HG03575 (cell line): ENCODE measurements around the gene GABRA5.
"Not testable (repeated sequence)": the region's sequence is repeated elsewhere in the genome, so short reads cannot be mapped to it uniquely, and the experiment has no call there.

Source experiments
- ATAC-seq: cut with Tn5 transposase; IDR thresholded peaks from one replicate; pipeline ENCODE4 v1.9.1; 2021; ENCODE audit not compliant: unreplicated experiment, insufficient number of reproducible peaks, low FRiP score; ENCODE audit errors: extremely low read depth

The GABRA5 gene

DNA sequence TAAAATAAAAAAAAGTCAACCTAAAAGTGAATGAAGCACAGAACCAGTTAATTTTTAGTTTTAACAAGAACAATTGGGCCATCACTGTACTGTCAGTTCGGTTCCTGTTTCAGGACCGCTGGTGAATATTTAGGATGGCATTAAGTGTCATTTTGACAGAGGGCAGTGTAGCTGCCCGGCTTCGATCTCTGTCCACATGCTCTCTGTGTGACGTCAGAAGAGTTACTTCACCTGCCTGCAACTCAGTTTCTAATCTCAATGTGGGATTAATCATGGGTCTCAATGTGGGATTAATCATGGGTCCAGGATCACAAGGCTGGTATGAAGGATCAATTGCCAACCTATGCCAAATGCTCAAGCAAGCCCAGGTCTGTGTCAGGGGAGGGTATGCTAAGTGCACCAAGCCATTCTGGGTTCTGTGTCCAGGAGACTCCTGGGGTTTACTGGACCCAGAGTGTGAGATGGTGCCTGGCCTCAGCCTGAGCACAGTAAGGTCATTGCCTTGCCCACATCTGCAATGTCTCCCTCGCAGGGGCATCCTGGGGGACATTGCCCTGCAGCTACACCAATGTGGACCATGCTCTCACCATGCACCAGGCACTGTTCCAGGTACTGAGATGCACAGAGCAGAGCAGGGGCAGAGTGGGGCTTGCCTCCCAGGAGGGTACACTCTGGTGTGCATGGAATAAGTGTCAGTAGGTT, 8.1 kb downstream of the GABRA5 start:
- no peak for ATAC-seq

DNA sequence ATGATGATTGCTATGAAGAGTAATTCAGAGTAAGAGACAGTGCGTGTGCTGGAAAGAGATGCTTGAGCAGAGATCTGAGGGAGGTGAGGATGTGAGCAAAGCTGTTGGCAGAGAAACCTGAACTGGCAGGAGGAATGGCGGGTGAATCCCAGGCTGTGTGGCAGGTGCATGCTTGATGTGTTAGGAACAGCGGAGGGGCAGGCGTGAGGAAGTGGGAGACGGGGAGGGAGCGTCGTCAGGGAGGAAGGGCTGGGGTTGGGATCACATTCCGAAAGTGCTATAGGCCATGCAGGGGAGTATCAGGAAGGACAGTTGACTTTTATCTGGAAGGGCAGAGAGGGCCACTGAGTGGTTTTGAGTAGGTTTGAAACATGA, 8.6 kb downstream of the GABRA5 start:
- ATAC-seq: no peak

DNA sequence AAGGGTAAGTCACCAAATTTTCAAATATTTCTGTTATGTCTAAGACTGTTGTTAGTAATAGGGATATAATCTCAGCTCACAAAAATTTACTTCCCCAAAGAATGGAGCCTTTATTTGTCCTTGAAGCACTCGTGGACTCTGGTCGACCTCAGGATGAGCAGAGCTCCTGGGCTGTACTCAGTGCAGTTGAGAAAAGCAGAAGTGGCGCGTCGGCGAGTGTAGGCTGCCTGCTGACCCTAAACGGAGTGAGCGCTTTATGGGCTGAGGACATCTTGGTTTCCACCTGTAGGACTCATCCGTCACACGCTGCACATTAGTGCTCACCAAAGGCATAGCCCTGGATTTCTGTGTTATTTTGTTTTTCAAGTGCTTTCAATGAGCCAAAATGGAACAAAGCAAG, 11.0 kb downstream of the GABRA5 start:
- no peak for ATAC-seq

DNA sequence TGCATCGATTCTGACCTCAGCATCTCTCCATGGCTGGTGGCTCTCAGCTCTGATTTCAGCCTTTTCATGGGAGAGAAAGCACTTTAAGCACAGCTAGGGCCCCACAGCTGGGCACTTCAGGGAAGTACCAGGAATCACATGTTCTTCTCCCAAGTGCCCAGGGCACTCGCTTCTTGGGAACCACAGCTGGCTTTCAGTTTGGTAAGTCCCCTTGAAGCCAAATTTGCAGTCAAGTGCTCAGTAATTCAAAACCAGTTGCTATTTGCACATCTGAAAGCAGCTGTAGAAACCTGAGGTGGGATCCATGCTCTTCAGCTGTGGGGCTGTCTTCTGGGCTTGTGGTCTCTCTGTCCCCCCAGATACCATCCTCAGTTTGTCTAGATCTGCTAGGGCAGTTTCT, 12.8 kb downstream of the GABRA5 start:
- ATAC-seq: no peak

DNA sequence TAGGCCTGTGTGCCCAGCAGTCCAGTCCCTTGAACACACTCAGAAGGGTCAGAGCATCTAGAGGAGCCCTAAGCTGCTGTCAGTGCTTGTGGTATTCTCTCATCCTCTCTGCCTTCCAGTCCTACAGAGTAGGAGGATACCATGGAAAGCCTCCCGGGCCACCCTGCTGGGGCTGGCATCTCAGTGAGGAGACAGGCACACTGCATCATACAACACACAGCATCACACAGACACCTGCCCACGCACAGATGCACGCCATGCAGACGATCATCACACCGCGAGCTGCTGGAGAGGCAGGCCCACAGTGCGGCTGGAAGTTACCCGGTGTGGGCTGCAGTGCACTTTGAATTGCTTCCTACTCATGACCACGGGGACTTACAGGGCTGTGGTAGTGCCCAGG, 15.2 kb downstream of the GABRA5 start:
- no peak for ATAC-seq

DNA sequence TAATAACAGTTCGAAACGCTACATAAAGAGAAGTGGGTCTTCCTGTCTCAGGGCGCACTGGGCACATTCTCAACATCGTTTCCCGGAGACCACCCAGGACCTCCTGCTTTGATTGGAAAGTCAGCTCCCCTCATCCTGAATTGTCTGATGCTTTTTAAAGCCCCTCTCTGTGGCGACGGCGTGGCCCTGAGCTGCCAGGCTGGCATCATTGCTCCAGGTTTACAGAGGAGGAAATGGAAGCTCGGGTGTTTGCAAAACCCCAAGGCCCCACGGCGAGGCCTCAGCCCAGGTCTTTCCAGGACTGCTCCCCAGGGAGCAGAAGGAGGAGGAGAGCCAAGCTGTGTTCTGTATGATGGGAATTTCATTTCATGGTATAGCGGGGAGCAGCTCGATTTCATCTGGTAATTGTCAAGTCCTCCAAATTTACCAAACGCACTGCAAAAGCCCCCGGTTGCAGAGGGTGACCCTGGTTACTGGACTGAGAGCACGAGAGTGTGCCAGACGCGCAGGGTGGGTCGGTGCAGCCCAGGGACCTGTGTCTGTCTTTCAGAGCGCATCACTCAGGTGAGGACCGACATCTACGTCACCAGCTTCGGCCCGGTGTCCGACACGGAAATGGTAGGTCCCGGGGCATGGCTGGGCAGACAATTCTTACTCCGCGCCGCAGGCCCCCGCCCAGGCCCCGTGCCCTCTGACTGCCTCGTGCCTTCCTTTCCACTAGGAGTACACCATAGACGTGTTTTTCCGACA, 15.9 kb downstream of the GABRA5 start:
- ATAC-seq: no peak

DNA sequence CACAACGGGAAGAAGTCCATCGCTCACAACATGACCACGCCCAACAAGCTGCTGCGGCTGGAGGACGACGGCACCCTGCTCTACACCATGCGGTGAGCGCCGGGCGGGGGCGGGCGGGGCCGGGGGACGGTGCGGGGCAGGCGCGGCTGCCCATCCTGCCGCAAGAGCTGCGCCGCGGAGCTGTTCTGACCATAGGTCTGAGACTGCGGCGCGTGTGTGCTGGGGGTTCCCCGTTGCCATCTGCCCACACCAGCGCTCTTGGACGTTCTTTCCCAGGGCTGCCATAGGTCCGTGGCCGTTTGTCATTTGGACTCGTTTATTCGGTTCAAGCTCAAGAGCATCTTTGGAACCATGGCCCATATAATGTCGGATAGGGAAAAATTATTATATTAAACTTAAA, 16.6 kb downstream of the GABRA5 start:
- ATAC-seq: no peak

DNA sequence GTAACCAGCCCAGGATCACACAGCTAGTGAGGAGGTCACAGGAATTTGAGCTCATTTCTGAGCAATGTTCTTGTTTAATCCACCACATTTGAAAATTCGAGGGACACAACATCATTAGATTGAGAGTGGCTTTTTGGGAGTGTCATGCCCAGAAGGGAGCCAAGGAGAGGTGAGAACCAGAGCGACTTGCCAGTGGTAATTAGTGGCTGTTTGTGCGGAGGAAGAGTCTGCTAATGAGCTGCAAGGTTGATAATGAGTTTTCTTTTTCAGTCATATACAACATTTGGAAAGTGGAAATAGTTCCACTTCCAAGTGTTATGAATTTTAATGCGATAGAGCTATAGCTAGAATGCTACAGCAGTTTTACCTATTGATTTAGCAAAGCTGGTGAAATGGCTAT, 19.7 kb downstream of the GABRA5 start:
- no peak for ATAC-seq

DNA sequence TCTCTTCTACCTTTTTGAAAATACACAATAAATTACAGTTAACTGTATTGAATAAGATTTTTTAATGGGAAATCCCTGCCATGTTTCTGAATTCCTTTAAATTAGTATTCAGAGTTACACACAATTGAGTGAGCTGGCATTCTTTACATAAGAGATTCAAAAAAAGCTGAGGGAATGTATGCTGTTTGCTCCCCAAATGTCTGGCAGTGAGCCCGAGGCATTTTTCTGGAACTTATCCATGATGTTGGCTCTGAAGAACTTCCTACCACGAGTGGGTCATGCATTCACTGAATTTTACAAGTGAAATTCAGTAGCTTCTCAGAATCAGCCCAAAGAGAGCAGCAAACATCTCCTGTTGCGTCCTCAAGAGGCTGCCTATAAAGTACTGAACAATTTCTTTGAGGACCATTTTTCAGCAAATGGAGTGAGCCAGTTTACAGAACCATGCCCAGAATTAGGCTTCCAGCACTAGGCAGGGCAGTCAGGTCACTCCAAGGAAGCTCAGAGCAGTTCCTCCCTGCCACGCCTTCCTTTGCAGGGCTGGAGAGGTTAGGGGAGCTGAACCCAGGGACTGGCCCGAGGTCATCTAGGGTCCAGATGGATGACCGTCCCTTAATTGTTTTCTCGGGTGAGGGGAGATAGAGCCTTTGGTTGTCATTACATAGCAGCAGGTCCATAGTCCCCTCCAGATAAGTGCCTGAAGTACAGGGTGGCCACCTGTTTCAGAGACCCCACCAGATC, 21.2 kb downstream of the GABRA5 start:
- no peak for ATAC-seq

DNA sequence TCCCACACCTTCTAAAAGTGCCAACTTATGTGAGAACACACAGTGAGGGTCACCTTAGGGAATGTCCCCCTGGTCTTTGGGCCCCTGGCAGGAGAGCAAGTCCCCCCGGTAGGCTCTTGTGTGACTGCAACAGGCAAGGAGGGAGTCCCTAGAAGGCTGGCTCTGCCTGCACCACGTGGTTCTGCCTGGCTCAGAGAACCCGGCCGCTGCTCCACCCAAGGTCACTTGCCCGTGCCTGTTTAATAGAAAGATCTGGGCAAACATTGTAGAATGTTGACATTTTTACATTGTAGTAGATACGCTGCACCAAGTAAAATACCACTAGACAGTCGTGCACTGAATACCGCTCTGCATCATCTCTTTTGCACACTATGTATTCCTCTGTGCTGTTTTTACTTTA, 21.9 kb downstream of the GABRA5 start:
- ATAC-seq: no peak

DNA sequence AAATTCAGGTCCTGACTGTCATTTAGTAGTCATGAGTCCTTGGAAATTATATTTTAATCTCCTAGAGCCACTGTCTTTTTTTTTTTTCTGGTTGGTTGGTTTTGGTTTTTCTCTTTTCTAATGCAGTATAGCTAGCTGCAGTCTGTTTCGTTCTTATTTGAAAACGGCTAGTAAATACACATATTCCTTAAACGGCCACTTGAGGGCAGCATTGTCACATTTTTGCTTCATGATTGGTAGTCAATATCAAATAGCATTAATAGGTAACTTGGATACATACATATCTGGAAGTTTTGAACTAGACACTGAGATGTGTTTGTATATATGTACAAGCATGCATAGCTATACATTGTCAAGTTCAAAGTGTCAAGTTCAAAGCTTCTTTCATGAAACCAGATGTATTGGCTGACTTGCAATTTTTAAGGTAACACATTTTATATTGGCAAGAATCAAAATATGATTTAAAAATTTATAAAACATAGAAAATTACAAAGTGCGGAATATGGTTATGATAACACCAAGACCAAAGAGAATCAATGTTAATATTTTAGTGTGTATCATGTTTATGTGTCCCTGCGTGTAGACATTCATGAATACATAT, 22.5 kb downstream of the GABRA5 start:
- no peak for ATAC-seq

DNA sequence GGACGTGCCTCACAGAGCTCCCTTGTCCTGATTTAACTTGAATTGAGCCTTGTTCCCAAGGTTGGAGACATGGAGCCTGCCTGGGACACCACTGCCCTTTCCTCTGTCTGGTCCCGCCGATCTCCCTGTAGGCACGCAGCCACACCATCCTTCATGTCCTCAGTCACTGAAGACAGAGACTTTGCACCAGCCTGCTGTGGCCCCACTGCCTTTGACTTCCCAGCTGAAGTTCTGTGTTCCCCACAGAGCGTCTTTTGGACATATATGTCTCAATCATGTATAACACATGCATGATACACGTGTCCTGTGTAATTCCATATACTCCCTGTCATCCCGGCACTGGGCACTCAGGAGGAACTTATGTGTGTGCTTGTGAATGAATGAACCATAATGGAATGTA, 23.6 kb downstream of the GABRA5 start:
- ATAC-seq: no peak

DNA sequence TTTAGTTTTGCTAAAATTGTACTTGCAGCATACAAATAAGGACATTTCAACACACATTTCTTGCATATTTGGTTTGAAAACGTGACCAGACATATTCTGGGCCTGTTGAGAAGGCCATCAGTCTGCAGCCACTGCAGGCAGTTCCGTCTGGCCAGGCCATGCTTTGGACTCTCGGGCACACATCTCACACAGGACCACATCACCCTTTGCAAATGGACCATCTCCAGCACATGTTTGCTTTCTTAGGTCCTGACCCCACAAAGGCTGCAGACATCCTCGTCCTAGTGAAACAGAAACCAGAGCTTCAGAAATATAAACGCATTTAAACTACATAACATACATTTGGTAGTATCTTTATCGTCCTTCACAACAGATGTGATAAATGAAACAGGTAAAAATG, 24.1 kb downstream of the GABRA5 start:
- no peak for ATAC-seq

DNA sequence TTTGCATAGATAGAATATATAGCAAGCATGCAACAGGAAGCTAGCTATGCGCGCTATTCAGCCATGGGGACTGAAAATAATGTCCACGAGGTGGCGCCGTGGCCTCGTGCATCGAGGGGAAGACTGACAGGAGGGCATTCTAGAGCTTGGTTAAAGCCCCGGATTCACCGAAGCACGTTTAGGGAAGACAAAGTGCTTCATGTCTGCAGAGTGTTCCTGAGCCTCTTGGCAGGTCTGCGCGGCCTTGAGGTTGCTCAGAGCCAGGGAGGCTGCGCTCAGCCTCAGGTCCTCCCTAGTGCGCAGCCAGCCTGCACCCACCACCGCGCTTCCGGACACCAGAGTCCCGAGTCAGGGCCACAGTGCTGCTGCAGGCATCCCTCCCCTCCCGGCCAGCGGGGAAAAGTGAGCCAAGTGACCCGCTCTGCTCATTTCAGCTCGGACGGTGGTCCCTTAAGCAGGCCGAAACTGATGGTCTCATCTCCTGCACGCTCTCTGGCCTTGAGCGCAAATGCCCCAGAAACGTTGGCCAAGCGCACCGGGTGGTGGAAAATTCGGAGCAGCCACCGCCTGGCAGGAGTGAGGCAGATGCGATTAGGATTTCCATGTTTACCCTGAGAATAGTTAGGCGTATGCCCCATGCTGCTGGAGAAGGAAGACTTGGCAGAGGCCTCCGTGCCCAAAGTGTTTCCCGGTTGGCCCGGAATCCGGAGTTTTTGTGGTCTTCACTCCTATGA, 24.8 kb downstream of the GABRA5 start:
- no peak for ATAC-seq

DNA sequence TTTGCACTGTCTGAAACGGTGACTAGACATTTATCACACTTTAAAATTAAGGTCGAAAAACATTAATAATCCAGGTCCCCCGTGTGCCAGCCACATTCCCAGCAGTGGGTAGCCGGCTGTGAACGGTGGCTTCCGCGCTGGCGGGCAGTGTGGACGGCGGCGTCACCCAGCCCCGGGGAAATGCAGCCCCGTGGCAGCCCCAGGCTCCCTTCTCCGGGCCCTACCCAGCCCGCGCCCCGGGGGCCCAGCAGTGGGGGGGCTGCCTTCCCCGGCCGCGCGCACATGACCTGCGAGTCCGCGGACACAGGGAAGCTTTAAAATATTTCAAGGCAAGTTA, 25.3 kb downstream of the GABRA5 start:
- ATAC-seq: no peak

DNA sequence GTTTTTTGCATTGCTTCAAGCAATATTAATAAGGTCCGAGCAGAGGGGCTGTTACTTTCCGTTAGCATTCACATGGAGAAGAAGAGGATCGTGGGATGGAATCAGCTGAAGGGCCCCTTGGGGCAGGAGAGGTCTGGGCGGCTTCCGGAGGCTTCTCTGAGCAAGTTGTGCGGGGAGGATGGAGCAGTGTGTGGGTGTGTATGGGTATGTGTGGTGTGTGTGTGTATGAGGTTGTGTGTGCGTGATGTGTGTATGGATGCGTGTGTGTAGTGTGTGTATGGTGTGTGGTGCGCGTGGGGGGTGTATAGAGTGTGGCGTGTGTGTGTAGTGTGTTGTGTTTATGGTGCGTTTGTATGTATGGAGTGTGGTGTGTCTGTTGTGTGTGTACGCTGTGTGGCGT, 25.8 kb downstream of the GABRA5 start:
- ATAC-seq: no peak

DNA sequence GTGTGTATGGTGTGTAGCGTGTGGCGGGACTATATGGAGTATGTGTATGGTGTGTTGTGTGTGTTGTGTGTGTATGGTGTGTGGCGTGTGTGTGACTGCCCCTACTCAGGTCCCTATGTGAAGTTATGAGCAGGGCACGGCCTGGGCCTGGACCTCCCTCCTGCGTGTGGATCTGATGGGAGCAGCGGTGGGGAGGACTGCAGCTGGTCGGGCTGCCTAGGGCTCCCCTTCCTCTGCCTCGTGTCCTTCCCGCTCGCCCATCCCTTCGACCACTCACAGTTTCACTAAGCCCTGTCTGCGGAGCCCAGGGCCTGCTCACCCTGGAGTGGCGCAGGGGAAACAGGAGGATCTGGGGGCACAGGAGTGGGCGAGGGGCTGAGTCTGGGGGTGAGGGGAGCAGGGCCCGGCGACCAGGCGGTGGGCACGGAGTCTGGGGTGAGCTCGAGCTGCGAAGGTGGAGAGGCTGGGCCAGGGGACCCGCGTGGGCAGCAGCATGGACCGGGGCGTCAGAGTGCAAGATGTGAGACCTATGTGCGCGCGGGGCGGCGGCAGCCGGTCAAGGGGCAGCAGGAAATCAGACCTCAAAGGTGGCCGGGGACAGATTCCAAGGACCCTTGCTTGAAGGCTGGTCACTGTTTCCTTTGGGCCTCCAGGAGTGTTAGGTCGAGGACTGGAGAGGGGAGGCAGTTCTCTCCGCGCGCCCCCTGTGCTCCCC, 26.6 kb downstream of the GABRA5 start:
- ATAC-seq: no peak

DNA sequence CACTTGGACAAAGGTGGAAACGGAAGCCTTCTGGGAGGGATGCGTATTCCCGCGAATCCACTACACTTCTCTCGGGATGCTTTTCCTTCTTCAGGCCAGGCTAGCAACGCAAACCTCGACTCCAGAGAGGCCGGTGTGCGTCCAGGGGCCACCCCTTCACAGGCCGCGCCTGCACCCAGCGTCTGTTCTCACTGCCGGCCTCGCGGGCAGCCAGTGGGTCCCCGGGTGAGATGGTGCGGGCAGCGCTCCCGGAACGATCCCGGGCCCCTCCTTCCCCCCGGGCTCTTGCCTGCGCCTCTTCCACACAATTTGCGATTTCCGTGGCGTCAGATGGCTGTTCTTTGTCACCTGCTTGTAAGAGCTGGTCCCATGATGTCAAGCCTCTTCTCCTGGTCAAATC, 27.3 kb downstream of the GABRA5 start:
- ATAC-seq: no peak

DNA sequence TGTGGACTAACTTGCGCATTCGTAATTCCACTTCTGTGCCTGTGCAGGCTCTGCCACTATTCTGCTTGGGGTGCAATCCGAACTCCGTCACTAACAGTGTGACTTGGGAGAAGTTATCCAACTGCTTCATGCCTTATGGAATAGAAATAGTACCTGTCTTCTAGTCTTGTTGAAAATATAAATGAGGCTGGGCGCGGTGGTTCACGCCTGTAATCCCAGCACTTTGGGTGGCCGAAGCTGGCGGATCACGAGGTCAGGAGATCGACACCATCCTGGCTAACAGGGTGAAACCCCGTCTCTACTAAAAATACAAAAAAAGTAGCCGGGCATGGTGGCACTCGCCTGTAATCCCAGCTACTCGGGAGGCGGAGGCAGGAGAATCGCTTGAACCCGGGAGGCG, 28.5 kb downstream of the GABRA5 start:
- ATAC-seq: not testable (repeated sequence)
